NT2/D1 (cell line): ENCODE data around the gene PLAAT5.
A peak's percentile ranks its signal among the peaks of the same experiment; 100 is the strongest.

Experiments used
- DNase-seq: peaks from one replicate; pipeline ENCODE4 v3.0.0-alpha.2; 2011; ENCODE audit warnings: low read depth, low spot score
- H3K27me3 ChIP-seq: 2 replicates; pipeline ENCODE4 v1.6.0; 2011; ENCODE audit warnings: mild to moderate bottlenecking; ENCODE audit not compliant: insufficient read length, insufficient read depth
- H3K36me3 ChIP-seq: 2 replicates; pipeline ENCODE4 v1.6.1; 2011; ENCODE audit warnings: mild to moderate bottlenecking, low read length, mixed read lengths; ENCODE audit not compliant: insufficient read depth, insufficient read length
- H3K4me1 ChIP-seq: 2 replicates; pipeline ENCODE4 v1.5.1; 2011; ENCODE audit not compliant: insufficient read depth, insufficient read length
- H3K4me3 ChIP-seq: 2 replicates; pipeline ENCODE4 v1.5.1; 2011; ENCODE audit warnings: low read depth; ENCODE audit not compliant: insufficient read length
- H3K9ac ChIP-seq: 2 replicates; pipeline ENCODE4 v1.6.0; 2011; ENCODE audit warnings: low read depth; ENCODE audit not compliant: insufficient read length
- H3K9me3 ChIP-seq: 2 replicates; pipeline ENCODE4 v1.5.1; 2011; ENCODE audit warnings: mild to moderate bottlenecking, low read length; ENCODE audit not compliant: insufficient read depth
- SUZ12 ChIP-seq: IDR thresholded peaks from 2 replicates; pipeline ENCODE4 v1.6.1; 2011; ENCODE audit not compliant: insufficient read length, insufficient read depth; ENCODE audit errors: extremely low read depth
- YY1 ChIP-seq: IDR thresholded peaks from 2 replicates; pipeline ENCODE4 v1.6.1; 2011; ENCODE audit not compliant: insufficient read length, insufficient read depth
- ZNF274 ChIP-seq: IDR thresholded peaks from 2 replicates; pipeline ENCODE4 v1.6.1; 2011; ENCODE audit warnings: mild to moderate bottlenecking, low read depth, low read length

Gene PLAAT5

GRCh38 chr11:63492441-63492840 lies 1.5 kb upstream of the PLAAT5 start:
- no peak overlapping the region for H3K9ac ChIP-seq
- DNase-seq = no peak
- H3K27me3 ChIP-seq = no peaks in the 10 kb centered on the region
- H3K4me1 ChIP-seq = no peaks in the 10 kb centered on the region
- H3K9me3 ChIP-seq = peaks cover 13% of the 10 kb centered on the region
- no peaks in the 10 kb centered on the region for H3K36me3 ChIP-seq
- no peak overlapping the region for H3K4me3 ChIP-seq
- TF ChIP-seq ZNF274 = no peak
- TF ChIP-seq SUZ12 = no peak
- TF ChIP-seq YY1 = no peak

GRCh38 chr11:63491636-63492372 lies 837 bp upstream of the PLAAT5 start:
- H3K9me3 ChIP-seq = peaks cover 19% of the 10 kb centered on the region
- H3K4me1 ChIP-seq = no peaks in the 10 kb centered on the region
- H3K4me3 ChIP-seq = peak overlapping the region; percentile 48
- TF ChIP-seq ZNF274 (no peak), SUZ12 (no peak), YY1 (no peak)
- H3K27me3 ChIP-seq = no peaks in the 10 kb centered on the region
- DNase-seq = no peak
- H3K9ac ChIP-seq = no peak overlapping the region
- H3K36me3 ChIP-seq = no peaks in the 10 kb centered on the region

DNA sequence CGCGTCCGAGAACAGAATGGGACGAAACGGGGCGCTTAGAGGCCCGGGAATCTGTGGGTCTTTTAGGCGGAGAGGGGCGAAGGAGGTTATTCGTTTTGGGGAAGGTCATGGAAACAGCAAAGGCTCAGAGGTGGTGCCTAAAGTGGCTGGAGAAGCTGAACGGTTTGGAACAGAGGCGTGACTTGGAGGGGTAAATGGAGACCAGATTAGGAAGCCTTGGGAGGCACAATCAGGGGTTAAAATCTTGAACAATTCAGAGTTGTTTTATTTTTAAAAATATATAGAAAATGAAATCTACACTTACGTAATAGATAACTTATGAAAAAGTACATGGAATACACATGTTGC lies 247 bp upstream of the PLAAT5 start:
- Histone ChIP-seq H3K9me3 (peaks cover 25% of the 10 kb centered on the region), H3K27me3 (no peaks in the 10 kb centered on the region), H3K36me3 (no peaks in the 10 kb centered on the region), H3K9ac (peak overlapping the region; percentile 81), H3K4me3 (peak overlapping the region; percentile 48), H3K4me1 (no peaks in the 10 kb centered on the region)
- DNase-seq = no peak
- TF ChIP-seq YY1 = no peak
- no peak for TF ChIP-seq SUZ12

DNA sequence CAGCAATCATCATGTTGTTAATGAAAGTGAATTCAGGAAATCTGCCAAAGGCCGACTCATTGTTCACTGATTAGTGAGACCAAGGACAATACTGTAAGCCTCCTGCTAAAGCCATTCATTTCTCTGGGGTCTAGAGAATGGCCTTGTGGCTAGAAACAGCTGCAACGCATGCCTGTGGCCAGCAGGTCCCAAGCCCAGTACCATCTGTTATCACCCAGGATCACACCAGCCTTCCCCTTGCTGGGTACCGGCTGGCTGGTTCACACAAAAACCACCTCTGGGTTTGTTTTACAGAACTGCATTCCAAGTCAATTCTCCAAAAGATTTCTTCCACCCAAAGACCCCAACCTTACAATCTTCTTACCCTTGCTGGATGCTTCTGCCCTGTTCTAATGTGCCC lies 1.1 kb downstream of the PLAAT5 start:
- Histone ChIP-seq H3K9ac (no peak overlapping the region), H3K4me1 (no peaks in the 10 kb centered on the region), H3K36me3 (no peaks in the 10 kb centered on the region), H3K4me3 (no peak overlapping the region), H3K27me3 (no peaks in the 10 kb centered on the region), H3K9me3 (peaks cover 38% of the 10 kb centered on the region)
- TF ChIP-seq YY1 (no peak), ZNF274 (no peak), SUZ12 (no peak)
- DNase-seq = no peak

- DNase-seq = no peak
- Histone ChIP-seq H3K9ac (no peak overlapping the region), H3K36me3 (no peaks in the 10 kb centered on the region), H3K9me3 (peaks cover 44% of the 10 kb centered on the region), H3K4me3 (no peak overlapping the region), H3K27me3 (no peaks in the 10 kb centered on the region), H3K4me1 (no peaks in the 10 kb centered on the region)
- TF ChIP-seq ZNF274 = no peak
- TF ChIP-seq YY1 = no peak
- no peak for TF ChIP-seq SUZ12
These were observed 2.2 kb downstream of the PLAAT5 start for GRCh38 chr11:63488789-63489188.

DNA sequence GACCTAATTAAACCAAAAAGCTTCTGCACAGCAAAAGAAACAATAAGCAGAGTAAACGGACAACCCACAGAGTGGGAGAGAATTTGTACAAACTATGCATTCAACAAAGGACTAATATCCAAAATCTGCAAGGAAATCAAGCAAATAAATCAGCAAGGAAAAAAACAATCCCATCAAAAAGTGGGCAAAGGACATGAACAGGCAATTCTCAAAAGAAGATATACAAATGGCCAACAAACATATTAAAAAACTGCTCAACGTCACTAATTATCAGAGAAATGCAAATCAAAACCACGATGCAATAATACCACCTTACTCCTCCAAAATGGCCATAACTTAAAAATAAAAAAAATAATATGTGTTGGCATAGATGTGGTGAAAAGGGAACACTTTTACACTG lies 5.2 kb downstream of the PLAAT5 start:
- H3K27me3 ChIP-seq = no peaks in the 10 kb centered on the region
- TF ChIP-seq SUZ12 (no peak), YY1 (no peak), ZNF274 (no peak)
- H3K9ac ChIP-seq = no peak overlapping the region
- no peak overlapping the region for H3K4me3 ChIP-seq
- no peaks in the 10 kb centered on the region for H3K4me1 ChIP-seq
- H3K36me3 ChIP-seq = no peaks in the 10 kb centered on the region
- DNase-seq = no peak
- peaks cover 40% of the 10 kb centered on the region for H3K9me3 ChIP-seq

DNA sequence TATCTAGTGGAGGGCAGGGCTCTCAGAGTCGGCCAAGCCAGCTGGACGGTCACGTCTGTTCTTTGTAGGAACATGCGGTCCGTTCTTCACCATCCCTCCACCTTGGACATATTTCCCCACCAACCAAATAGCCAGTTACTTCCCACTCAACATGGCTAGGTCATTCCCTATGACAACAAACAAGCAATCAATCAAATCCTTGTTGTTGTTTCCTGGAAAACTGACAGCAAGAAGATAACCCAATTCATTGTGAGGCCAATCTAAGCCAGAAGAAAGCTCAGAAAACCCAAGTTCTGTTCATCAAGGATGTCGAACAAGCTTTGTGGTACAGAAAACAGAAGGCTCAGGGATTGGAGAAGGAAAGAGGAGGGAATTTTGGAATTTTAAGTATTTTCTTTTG lies 10.9 kb downstream of the PLAAT5 start:
- H3K9ac ChIP-seq = no peak overlapping the region
- TF ChIP-seq YY1 (no peak), SUZ12 (no peak), ZNF274 (no peak)
- H3K27me3 ChIP-seq = no peaks in the 10 kb centered on the region
- H3K4me3 ChIP-seq = no peak overlapping the region
- peaks cover 28% of the 10 kb centered on the region for H3K9me3 ChIP-seq
- H3K36me3 ChIP-seq = no peaks in the 10 kb centered on the region
- DNase-seq = no peak
- no peaks in the 10 kb centered on the region for H3K4me1 ChIP-seq
